Gastroesophageal sphincter (tissue), 3 donors: ENCODE results near the gene LRP4.

Source experiments
- CTCF ChIP-seq, 4 experiments: fragments of 200-600 bp in 2 of 4; fragments of 450-650 bp in 2 of 4; sonication (generic) in 1 of 4; IDR thresholded peaks; one replicate each; pipeline ENCODE4 v1.5.1; 2017 to 2019; ENCODE audit warnings: antibody characterized with exemption in 4 of 4, mild to moderate bottlenecking in 2 of 4, moderate library complexity in 2 of 4
- POLR2A ChIP-seq, 2 donors: fragments of 450-650 bp; IDR thresholded peaks; one replicate each; pipeline ENCODE4 v1.6.1; 2017; ENCODE audit warnings: antibody characterized with exemption in 2 of 2, mild to moderate bottlenecking in 2 of 2, moderate library complexity in 1 of 2

GRCh38 chr11:46826310-46827044 is 91.9 kb downstream of the LRP4 start:
- TF ChIP-seq CTCF (IDR thresholded peaks at IDR 0.05) (peak in 3 of 4 experiments; percentile 22 to 49 (median 28)), POLR2A (IDR thresholded peaks at IDR 0.05) (no peak)
